K562 (cell line): ENCODE measurements around the gene GBF1. TPM values are rescaled to one million over a fixed set of nuclear protein-coding genes. Genes with fewer than 3 reads are reported as not detected.

ENCODE experiments used
- ATAC-seq: fragments of 200-7000 bp; cut with Tn5 transposase; 3 replicates; pipeline ENCODE4 v1.9.1; 2020; ENCODE audit warnings: moderate library complexity
- BruUV-seq: library from RNA; stranded (reverse); fragments of 400-500 nt; replicated peaks from 2 replicates; lab custom pipeline; 2021; lab: Mats Ljungman, UMichigan
- CTCF ChIA-PET: fragments of 300-600 bp; formaldehyde crosslinking; extraction: SDS; loops from one replicate; lab custom pipeline; 2021; ENCODE audit warnings: low intra/inter-chr PET ratio; lab: Yijun Ruan, JAX
- POLR2A ChIA-PET: fragments of 300-600, 350-650 bp; sonication (Branson Sonifier 250); formaldehyde crosslinking; extraction: SDS; loops from one replicate; lab custom pipeline; 2021; ENCODE audit warnings: antibody characterized with exemption, inconsistent platforms; lab: Yijun Ruan, JAX
- DNase-seq, 4 experiments: peaks; one replicate each; pipeline versions ENCODE4 v3.0.0 to v3.0.0-alpha.2; 2011 to 2018; ENCODE audit warnings: low spot score in 3 of 4, mixed read lengths in 3 of 4; ENCODE audit errors: extremely low read depth in 1 of 4
- FAIRE-seq: peaks from 2 replicates; lab custom pipeline; 2011; peaks lifted over from hg19 to GRCh38; lab: Jason Lieb, UNC
- H2AFZ ChIP-seq: 2 replicates; pipeline ENCODE4 v1.6.0; 2011; ENCODE audit warnings: low read depth, low read length, control low read depth, inconsistent platforms
- H3K27ac ChIP-seq: fragments of 200-600 bp; 3 replicates; pipeline ENCODE4 v1.8.0; 2011; ENCODE audit warnings: low read depth, mild to moderate bottlenecking, control low read depth, inconsistent platforms, low read length, moderate library complexity, mixed read lengths; ENCODE audit errors: extremely low read depth
- H3K27me3 ChIP-seq, 2 experiments: fragments of 300-600 bp in 1 of 2; 2 replicates in 1 of 2; 3 replicates in 1 of 2; pipeline versions ENCODE4 v1.6.0 to v1.8.0; 2011; ENCODE audit warnings: inconsistent platforms in 2 of 2, low read length in 2 of 2, mild to moderate bottlenecking in 1 of 2, mixed read lengths in 1 of 2, moderate library complexity in 1 of 2; ENCODE audit not compliant: control insufficient read depth in 2 of 2, insufficient read depth in 2 of 2
- H3K36me3 ChIP-seq: fragments of 300-600 bp; 3 replicates; pipeline ENCODE4 v1.8.0; 2011; ENCODE audit warnings: mild to moderate bottlenecking, low read length, inconsistent platforms; ENCODE audit not compliant: control insufficient read depth, insufficient read depth
- H3K4me1 ChIP-seq, 2 experiments: fragments of 200-600 bp in 1 of 2; replicated peaks in 1 of 2; 2 replicates in 1 of 2; 3 replicates in 1 of 2; pipeline versions ENCODE4 v1.5.1 to v1.8.0; 2011; ENCODE audit warnings: inconsistent platforms in 2 of 2, low read length in 2 of 2, mild to moderate bottlenecking in 1 of 2, mixed read lengths in 1 of 2, moderate library complexity in 1 of 2; ENCODE audit not compliant: control insufficient read depth in 2 of 2, insufficient read depth in 2 of 2
- H3K4me2 ChIP-seq: 2 replicates; pipeline ENCODE4 v1.6.1; 2011; ENCODE audit warnings: low read length, control low read depth, inconsistent platforms, mixed read lengths; ENCODE audit not compliant: insufficient read depth
- H3K4me3 ChIP-seq: fragments of 200-600 bp; sonication (generic), shearing (Covaris generic); 2 replicates; pipeline ENCODE4 v1.5.1; 2016; ENCODE audit warnings: control low read depth, inconsistent platforms
- H3K79me2 ChIP-seq: fragments of 200-600 bp; 3 replicates; pipeline ENCODE4 v1.8.0; 2011; ENCODE audit warnings: low read length, inconsistent platforms; ENCODE audit not compliant: control insufficient read depth, insufficient read depth
- H3K9ac ChIP-seq, 2 experiments: 2 replicates each; pipeline versions ENCODE4 v1.6.0 to v1.6.1; 2011; ENCODE audit warnings: low read depth in 2 of 2, low read length in 2 of 2, control low read depth in 1 of 2, inconsistent platforms in 1 of 2, mild to moderate bottlenecking in 1 of 2, mixed read lengths in 1 of 2; ENCODE audit not compliant: insufficient read depth in 1 of 2
- H3K9me1 ChIP-seq: one replicate; pipeline ENCODE4 v1.6.0; 2011; ENCODE audit warnings: inconsistent platforms, mild to moderate bottlenecking, low read length, moderate library complexity; ENCODE audit not compliant: control insufficient read depth, insufficient read depth
- H3K9me3 ChIP-seq: replicated peaks from 2 replicates; pipeline ENCODE4 v1.5.1; 2011; ENCODE audit warnings: low read depth, low read length, inconsistent platforms; ENCODE audit not compliant: control insufficient read depth, insufficient read depth
- H4K20me1 ChIP-seq: replicated peaks from 2 replicates; pipeline ENCODE4 v1.6.1; 2011; ENCODE audit warnings: low read length, inconsistent platforms, mixed read lengths; ENCODE audit not compliant: control insufficient read depth, insufficient read depth
- NCOA2 ChIP-seq, 2 experiments: fragments of 450-650 bp; IDR thresholded peaks; 2 replicates each; pipeline ENCODE4 v1.6.1; 2018; ENCODE audit warnings: mild to moderate bottlenecking in 2 of 2, moderate library complexity in 1 of 2; ENCODE audit not compliant: partially characterized antibody in 2 of 2
- PHB ChIP-seq: fragments of 250-450 bp; sonication (Bioruptor Pico); IDR thresholded peaks from 2 replicates; pipeline ENCODE4 v1.5.0; 2021
- PRPF4 ChIP-seq: fragments of 200-400 bp; formaldehyde crosslinking; IDR thresholded peaks from one replicate; pipeline ENCODE4 v1.6.1; 2017; ENCODE audit warnings: low read length, low read depth, mild to moderate bottlenecking; ENCODE audit not compliant: insufficient read depth, poor library complexity, severe bottlenecking
- TCF3 ChIP-seq: sonication (generic); formaldehyde crosslinking; IDR thresholded peaks from 2 replicates; pipeline ENCODE4 v1.4.0; 2020; ENCODE audit warnings: mild to moderate bottlenecking, missing genetic modification reagents
- WGBS: fragments of 100-300 bp; shearing (Covaris generic); methylation state at CpG from one replicate; pipeline ENCODE4 v1.1.6; 2016; ENCODE audit warnings: low coverage, mixed read lengths; ENCODE audit not compliant: insufficient coverage; ENCODE audit errors: missing lambda C conversion rate; 5-methylcytosine and 5-hydroxymethylcytosine counted together
- in situ Hi-C: fragments of 300-500 bp; cut with MboI; formaldehyde crosslinking; loops from 4 replicates; pipeline ENCODE4 v1.15.0; 2018; ENCODE audit warnings: inconsistent platforms, mixed read lengths
- intact Hi-C: fragments of 100-400 bp; cut with micrococcal nuclease; formaldehyde crosslinking; loops from 2 replicates; pipeline ENCODE4 v1.14.2; 2022
- polyA plus RNA-seq, 8 experiments: library from polyadenylated mRNA; depleted of rRNA in 4 of 8; stranded (reverse) in 5 of 8; unstranded in 3 of 8; fragments of >200 nt; fragmentation: Nextera tagmentation in 2 of 8; fragmentation: Illumina TruSeq in 1 of 8; extraction: Ambion mirVana in 2 of 8; extraction: Trizol in 1 of 8; gene quantifications; 2 replicates each; pipeline versions ENCODE4 v1.2.1 to v1.2.3, GENCODE V29; 2011 to 2014; ENCODE audit warnings: inconsistent platforms in 1 of 8, missing spikeins in 1 of 8
- total RNA-seq, 7 experiments: library from RNA; depleted of rRNA in 6 of 7; stranded (reverse); fragments of >200 nt in 6 of 7; fragmentation: Illumina TruSeq in 2 of 7; extraction: Trizol in 2 of 7; gene quantifications; 2 replicates each; pipeline versions ENCODE4 v1.2.1 to v1.2.3, GENCODE V29; 2011 to 2021; ENCODE audit warnings: low replicate concordance in 1 of 7

Gene GBF1
- total and polyA plus RNA-seq, 9 of the 15 experiments (the other 6 are each of a cell fraction or from before 2014, with no cell fraction given): 0.69 to 28.0 (median 10.3) TPM

GRCh38 chr10:102407425-102408130, 162.2 kb downstream of the GBF1 start:
- BruUV-seq: no TSS peak
- Histone ChIP-seq H3K27ac (no peak overlapping the region), H3K4me1 (peaks cover 3 to 52% of the 10 kb centered on the region in 2 experiments; a peak in 4 of 5 replicates), H3K9me1 (no peaks in the 10 kb centered on the region), H2AFZ (no peak overlapping the region), H4K20me1 (no peaks in the 10 kb centered on the region), H3K9ac (no peak overlapping the region), H3K4me2 (no peak overlapping the region), H3K27me3 (peaks cover 10 to 46% of the 10 kb centered on the region in 2 experiments; a peak in 3 of 5 replicates), H3K4me3 (no peak overlapping the region), H3K9me3 (no peaks in the 10 kb centered on the region), H3K79me2 (no peaks in the 10 kb centered on the region), H3K36me3 (no peaks in the 10 kb centered on the region)
- DNase-seq (no peak), FAIRE-seq (no peak), ATAC-seq (no peak)
- POLR2A ChIA-PET: interaction anchor here (0.7 kb wide), 1 partner anchor 10 kb away, joined by 3 read pairs; no protein-coding TSS in a partner anchor
- in situ Hi-C loops: no loop called here
- TF ChIP-seq NCOA2 (IDR thresholded peaks at IDR 0.05; ENCODE audit: partially characterized antibody in 2 of 2): no peak
- TF ChIP-seq PHB: no peak
- TF ChIP-seq TCF3 (CRISPR knock-in tag): no peak
- no peak for TF ChIP-seq PRPF4
- CTCF ChIA-PET: no interaction called here
- WGBS: 35% methylated on average over 13 of the region's 13 CpGs
- intact Hi-C loops: no loop called here
